Stimulated activated CD8-positive, alpha-beta memory T cell treated with anti-CD3 and anti-CD28 coated beads, Interleukin-2, amount 100 ng/mL, for 48 hours (primary cell): ENCODE data around the gene UGT1A6.
"Not testable (repeated sequence)": the region's sequence is repeated elsewhere in the genome, so short reads cannot be mapped to it uniquely, and the experiment has no call there.

ENCODE experiments used
- DNase-seq, 2 donors: peaks; one replicate each; pipeline ENCODE4 v3.0.0-alpha.2; 2020; ENCODE audit warnings: low read depth in 2 of 2

Gene UGT1A6

DNA sequence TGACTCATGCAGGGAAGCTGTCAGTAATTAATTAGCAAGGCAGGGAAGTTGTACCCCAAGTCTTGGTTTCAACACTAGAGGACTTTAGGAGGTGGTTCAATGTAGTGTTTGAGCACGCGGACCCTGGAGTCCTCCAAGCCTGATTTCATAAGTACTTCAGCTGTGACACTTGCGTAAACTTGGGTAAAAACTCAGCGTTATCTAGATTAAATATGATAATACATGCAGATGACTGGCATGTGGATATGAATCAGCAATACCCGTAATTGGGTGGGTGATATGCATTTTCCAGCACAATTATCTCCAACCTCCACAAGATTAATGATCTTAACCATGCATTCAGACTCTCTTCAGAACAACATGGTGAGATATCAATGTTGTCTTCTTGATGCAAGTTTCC, 5.8 kb upstream of the UGT1A6 start:
- no peak for DNase-seq

DNA sequence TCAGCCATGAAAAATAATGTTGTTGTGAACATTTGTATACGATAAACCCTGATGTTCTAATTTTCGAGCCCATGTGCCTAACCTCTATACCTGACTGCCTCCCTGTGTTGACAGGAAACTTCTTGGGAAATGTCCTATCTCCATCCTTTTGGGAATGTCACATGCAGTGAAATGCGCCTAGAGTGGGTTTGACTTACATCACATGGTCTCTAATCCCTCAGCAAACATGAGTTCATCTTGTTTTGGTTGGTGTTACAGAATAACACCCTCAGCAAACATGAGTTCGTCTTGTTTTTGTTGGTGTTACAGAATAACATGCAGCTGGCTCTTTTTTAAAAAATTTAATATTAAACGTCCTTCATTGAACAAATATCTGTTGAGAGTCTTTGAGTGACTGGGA, 4.3 kb upstream of the UGT1A6 start:
- no peak for DNase-seq

DNA sequence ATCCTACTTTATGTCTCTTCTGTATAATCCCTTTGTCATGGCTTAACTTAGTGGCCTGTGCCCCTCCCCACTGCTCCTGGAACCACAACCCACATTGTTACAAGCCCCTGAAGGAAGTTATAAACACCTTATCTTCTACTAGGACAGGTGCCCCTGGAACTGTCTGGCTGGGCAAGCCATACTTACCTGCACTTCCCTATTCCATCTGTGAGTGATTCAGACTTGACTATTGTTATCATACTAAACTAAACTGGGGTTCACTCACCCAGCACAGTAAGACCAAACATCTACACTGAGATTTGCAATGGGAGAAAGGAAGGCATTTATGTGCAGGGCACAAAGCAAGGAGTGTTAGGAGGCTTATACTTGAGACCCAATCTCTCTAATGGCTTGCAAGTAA, 3.7 kb upstream of the UGT1A6 start:
- DNase-seq, result no peak

DNA sequence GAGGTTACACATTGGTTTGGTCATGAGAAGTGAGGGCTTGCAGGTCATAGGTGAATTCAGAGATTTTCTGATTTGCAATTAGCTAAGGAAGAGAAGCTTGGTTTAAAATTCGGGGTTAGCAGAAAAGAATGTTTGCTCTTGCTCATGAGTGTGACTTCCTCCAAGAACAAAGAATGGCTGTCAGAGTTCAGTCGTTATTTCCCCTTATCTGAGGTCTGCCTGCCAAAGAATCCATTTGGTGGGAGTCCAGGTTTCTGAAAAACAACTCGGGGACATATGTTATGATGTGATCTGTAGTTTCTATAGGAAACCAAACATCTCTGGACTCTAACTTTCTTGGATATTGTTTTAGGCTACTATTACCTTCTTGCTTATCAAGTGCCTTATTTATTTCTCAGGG, 3.2 kb upstream of the UGT1A6 start:
- DNase-seq, result no peak

DNA sequence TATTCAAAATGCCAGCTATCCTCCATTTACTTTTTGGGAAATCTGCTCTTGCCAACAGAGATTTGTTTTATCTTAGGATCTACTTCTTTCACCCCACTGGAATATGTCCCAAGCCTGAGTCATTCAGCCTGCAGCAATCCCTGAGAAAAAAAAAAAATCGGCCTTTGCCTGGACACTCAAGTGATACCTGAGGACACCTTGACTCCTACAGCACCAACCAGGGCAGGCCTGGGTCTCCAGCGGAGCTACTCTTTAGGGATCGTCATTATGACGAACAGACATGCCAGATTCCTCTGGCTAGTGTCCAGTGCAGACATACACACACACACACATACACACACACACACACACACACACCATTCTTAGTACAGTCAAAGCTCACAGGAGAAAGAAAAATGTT, 2.2 kb upstream of the UGT1A6 start:
- DNase-seq, result no peak

DNA sequence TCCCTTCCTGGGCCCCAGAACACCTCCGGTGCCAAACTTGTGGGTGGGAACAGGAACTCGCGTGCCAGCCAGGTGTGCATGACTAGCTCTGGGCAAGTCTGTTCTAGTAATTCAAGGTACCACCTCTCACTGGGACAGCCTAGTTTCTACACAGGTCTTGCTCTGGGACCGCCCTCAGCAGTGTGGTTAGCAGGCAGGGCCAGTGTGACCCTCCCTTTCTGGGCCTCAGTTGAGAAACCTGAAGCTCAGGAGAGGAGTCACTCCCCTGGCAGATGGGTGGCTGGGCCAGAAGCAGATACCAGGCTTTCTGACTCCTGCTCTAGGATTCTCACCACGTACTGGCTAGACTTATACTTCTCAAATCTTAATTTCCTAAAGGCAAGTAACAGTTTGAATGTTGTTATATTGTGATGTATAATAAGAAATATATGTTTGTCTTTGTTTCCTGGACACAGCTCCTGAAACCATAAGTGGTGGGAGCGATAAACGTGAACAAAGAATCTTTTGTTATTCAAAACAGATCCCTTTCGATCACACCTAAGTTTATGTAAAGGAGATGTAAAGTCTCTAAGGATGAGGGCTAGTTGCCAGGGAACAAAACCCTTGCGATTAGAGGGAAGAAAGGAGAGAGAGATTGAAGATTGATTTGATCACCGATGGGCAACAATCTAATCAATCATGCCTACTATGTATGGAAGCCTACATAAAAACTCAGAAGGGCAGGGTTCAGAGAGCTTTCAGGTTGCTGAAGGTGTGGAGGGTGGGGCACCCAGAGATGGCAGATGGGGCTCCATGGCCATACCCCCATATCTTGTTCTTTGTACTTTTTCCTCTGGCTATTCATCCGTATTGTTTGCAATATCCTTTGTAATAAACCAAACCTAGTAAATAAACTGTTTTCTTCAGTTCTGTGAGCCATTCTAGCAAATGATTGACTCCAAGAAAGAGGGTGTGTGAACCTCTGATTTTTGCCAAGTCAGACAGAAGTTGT, 952 bp upstream of the UGT1A6 start:
- DNase-seq, result no peak

DNA sequence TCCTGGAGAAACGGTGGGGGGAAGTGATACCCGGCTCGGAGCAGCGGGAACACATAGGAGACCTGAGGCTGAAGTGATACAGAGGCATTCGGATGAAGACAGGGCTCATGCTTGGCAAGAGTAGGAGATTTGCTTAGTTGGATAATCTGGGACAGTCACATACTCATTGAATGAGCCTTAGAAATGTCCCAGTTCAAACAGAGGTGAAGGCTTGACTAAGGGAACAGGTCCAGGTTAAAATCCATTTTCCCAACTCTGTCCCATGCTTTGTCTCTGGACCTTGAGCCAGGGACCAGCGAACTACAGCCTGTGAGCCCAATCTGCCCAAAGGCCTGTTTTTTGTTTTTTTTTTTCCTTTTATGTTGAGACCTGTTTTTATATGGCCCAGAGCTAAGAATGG, 1.3 kb downstream of the UGT1A6 start:
- DNase-seq, result no peak

DNA sequence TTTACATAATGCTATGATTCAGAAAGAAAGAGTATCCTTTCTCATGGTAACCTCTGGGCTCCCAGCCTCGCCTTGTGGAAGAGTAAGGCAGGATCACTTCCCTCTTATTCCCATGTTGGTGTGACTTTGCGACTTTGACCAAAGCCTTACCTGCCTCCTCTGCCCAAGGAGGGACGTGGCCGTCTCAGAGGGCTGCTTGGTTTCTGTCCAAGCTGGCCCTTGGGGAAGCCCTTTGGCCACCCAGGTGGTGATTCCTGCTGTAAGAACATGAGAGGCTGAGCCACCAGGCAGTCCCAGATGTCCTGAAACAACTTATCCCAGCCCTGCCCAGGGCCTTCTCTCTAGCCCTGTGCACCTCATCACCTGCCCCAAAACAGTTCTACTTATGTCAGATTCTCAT, 6.0 kb downstream of the UGT1A6 start:
- no peak for DNase-seq

DNA sequence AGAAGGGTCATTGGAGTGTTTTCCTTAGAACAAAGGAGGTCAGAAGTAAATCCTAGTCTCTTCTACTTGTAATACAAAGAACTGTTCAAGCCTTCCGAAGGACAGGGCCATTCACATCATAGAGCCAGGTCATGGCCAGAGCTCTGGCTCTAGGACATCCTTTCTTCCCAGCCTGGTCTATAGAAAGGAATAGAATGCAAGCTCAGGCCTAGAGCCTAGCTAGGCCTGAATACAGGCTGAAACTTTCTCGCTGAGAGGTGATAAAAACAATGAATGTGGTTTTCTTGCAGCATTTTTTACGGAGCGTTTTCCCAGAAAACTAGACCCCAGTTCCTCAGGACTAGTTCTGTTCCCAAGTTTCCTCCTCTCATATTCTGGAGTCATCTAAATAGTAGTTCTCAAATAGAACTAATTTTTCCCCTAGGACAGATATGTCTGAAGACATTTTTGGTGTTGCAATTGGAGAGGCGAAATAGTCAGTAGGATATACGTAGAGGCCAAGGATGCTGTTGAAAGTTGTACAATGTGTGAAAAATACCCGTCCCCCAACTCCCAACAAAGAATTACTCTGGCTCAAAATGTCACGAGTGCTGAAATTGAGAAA, 6.8 kb downstream of the UGT1A6 start:
- no peak for DNase-seq

DNA sequence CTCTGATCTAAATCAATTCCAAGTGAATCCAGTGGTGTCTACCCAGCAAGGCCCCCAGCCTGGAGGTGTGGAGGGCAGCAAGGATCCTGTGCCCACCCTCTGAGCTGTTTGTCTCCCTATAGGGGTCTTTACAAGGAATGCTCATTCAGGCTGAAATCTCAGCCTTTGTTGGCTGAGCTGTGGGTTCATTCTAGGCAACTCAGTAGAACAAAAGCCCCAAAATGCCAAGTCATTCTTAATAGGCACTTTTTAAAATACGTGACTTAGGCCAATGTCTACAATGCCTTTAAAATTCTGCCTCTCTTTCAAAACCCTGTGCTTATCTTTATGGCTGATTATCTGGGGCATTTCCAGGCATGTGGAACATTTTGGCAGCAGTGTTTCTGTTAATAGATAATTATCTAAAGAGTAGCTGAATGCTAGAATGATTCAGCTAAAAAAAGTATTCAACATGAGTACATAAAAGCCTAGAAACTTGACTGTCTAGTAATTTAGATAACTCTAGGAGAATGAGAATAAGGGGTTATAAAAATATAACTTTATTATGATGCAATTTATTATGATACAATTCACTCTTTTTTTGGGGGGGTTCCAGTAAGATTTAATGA, 7.4 kb downstream of the UGT1A6 start:
- DNase-seq, result no peak

DNA sequence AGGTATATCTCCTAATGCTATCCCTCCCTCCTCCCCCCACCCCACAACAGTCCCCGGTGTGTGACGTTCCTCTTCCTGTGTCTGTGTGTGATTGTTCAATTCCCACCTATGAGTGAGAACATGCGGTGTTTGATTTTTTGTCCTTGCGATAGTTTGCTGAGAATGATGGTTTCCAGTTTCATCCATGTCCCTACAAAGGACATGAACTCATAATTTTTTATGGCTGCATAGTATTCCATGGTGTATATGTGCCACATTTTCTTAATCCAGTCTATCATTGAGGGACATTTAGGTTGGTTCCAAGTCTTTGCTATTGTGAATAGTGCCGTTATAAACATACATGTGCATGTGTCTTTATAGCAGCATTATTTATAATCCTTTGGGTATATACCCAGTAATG, 8.2 kb downstream of the UGT1A6 start:
- DNase-seq, result not testable (repeated sequence)

DNA sequence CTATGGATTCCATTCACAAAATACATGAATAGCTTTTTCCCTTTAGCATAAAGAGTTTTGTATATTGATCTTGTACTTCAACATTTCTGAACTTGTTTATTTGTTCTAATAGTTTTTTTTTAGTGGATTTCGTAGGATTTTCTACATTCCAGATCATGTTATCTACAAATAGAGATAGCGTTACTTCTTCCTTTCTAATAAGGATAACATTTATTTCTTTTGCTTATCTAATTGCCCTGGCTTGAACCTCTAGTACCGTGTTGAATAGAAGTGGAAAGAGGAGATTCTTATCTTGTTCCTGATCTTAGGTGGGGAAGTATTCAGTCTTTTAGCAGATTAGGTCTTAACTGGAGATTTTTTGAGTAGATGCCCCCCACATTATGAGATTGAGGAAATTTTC, 9.5 kb downstream of the UGT1A6 start:
- DNase-seq, result no peak

DNA sequence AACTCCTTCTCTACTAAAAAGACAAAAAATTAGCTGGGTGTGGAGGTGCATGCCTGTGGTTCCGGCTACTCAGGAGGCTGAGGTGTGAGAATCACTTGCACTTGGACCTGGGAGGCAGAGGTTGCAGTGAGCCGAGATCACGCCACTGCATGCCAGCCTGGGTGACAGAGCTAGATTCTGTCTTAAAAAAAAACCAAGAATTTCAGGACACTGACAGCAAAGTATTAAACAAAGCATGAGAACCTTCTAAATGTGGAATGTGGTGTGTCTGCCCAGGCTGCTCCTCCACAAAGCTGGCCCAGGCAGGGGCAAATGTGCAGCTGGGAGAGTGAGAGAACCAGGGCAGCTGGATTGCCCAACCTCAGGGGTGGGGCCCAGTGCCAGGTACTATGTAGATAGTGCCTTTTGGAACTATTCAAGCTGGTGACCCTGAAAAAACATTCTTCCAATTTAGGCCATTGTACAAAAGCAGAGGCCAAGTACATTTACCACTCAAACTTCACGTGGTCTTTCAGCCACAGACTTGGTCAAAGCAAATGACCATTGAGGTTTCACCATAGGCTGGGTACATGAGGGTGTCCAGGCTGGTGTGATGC, 13.3 kb downstream of the UGT1A6 start:
- no peak for DNase-seq

DNA sequence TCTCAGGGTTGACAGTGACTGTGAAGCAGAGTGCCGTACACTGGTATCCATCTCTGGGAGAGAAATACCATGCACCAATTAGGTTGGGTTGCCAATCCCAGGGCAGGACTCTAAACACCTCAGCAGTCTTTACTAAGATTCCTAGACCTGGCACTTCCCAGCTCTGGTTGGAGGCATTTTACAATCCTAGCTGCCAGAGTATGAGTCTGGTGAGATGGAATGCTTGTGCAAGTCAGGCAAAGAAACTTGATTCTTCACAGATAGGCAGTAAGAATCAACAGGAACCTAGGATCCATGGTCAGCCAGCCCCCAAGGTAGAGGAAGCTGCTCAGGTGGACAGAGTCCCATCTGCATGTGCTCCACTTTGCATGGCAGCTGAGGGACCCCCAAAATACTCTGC, 14.0 kb downstream of the UGT1A6 start:
- no peak for DNase-seq

DNA sequence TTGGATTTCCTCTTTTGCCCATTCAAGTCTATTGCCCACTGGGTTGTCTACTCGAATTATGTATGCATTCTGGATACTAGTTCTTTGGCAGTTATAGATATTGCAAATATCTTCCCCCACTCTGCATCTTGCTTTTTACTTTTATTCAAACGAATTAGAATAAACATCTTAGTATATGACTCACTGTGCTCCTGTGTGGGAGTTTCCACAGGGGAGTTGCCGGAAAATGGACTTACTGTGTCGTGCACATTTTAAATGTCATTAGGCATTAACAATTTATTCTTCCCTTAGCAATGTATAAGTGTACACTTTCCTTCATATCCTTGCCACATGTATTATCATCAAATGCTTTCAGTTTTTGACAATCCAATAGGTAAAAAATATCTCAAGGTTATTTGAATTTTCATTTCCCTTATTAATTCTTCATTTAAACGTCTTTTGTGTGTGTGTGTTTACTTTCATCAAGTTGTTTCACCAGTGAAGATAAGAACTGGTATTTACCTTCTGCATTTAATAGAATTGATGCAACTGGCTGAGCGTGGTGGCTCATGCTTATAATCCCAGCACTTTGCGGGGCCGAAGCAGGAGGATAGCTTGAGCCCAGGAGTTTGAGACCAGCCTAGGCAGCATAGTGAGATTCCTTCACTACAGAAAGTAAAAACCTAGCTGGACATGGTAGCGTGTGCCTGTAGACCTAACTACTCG, 15.4 kb downstream of the UGT1A6 start:
- DNase-seq, result no peak

DNA sequence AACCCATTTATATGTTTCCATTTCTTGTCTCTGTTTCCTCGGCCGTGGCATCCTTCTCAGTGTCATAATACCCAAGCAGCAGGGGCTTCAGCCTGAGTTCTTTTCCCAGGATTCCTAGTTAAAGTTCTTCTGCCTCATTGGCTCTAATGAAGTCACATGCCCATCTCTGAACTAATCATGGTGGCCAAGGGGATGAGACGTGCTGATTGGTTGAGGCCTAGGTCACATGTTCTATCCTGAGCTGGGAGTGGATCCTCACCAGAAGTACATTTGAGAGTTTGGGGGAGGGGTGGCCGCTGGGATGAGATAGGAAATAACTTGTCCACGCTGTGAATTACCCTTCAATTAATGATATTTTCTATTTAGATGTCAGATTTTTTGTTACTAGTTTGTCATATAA, 16.3 kb downstream of the UGT1A6 start:
- no peak for DNase-seq

DNA sequence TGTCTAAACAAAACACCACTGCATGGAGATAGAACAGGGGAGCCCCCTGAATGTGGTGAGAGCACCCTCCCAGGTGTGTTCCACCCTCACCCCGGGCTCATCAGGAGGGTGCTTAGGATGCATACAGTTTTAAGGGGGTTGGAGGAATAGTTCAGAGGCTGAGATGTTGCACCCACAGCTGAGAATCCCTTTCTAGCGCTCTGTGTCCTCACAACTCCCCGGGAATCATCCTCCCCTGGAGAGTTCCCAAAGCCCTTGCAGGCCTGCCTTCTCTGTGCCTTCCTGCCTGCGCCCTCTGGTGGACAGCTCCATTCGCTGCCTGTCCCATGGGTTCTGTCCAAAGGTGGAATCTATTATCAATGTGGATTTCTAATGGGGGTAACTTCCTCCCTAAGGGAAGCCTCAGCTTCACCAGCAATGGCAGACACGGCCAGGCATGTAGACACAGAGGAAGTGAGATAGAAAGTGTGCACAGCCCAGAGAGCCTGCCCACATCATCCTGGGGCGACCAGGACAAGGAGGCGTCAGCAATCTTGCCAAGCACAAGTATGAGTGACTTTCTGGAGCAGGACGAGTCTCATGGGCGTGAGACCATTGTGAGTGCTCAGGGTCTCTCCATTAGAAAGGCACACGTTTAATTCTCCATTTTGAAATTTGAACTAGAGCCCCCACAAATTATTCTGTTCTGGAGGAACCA, 18.8 kb downstream of the UGT1A6 start:
- peak; percentile 64 to 66 for DNase-seq

DNA sequence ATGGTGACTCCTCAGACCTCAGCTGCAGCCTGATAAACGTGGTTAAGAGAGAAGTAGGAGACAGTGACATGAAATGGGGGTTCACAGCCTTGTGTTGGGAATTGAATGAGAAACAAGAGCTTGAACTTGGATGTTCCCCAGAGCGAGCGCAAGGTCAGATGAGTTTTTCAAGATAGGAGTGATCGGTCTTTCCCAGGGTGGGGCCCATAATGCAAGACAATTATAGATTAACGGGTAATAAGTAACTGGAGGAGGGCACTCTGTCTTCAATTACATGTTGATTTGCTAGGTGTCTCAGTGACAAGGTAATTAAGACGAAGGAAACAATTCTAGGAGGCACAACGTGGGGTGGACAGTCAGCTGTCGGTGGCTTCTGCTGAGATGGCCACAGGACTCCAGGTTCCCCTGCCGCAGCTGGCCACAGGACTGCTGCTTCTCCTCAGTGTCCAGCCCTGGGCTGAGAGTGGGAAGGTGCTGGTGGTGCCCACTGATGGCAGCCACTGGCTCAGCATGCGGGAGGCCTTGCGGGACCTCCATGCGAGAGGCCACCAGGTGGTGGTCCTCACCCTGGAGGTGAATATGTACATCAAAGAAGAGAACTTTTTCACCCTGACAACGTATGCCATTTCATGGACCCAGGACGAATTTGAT, 20.0 kb downstream of the UGT1A6 start, which contains the start of gene UGT1A5:
TSS of gene UGT1A5 (plus strand) at position 297 of the 651 bp plus-strand sequence. CDS start at position 382, 85 bp downstream.
- no peak for DNase-seq

DNA sequence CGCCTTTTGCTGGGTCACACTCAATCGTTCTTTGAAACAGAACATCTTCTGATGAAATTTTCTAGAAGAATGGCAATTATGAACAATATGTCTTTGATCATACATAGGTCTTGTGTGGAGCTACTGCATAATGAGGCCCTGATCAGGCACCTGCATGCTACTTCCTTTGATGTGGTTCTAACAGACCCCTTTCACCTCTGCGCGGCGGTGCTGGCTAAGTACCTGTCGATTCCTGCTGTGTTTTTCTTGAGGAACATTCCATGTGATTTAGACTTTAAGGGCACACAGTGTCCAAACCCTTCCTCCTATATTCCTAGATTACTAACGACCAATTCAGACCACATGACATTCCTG, 20.5 kb downstream of the UGT1A6 start:
- no peak for DNase-seq

DNA sequence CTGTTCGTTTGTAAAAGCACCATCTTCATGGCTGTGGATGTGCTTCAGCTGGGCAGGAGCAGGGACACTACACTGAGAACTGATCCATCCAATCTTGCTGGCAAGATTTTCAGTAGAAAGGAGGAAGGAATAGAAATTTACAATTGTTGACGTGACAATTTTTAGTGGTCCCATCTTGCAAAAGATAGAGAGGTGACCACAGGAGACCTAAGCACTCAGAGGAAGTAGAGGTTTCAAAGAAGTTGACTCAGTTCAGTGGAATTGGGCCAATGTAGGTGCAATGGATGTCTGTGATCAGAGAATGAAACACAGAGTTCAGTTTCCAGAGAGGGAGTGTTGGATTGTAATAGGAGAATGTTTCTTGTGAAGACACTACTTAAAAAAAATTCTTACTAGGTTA, 21.4 kb downstream of the UGT1A6 start:
- no peak for DNase-seq

DNA sequence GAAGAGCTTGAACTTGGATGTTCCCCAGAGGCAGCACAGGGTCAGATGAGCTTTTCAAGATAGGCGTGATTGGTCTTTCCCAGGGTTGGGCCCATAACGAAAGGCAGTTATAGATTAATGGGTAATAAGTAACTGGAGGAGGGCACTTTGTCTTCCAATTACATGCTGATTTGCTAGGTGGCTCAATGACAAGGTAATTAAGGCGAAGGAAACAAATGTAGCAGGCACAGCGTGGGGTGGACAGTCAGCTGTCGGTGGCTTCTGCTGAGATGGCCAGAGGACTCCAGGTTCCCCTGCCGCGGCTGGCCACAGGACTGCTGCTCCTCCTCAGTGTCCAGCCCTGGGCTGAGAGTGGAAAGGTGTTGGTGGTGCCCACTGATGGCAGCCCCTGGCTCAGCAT, 25.9 kb downstream of the UGT1A6 start, which contains the start of gene UGT1A4:
TSS of gene UGT1A4 (plus strand) at position 185 of the 400 bp plus-strand sequence. CDS start at position 270, 85 bp downstream.
- no peak for DNase-seq
